ENCODE data around the gene ABCD3. TPM values are rescaled to one million over a fixed set of nuclear protein-coding genes. Genes with fewer than 3 reads are reported as not detected.

Gene ABCD3
- total RNA-seq, 1 experiment from 2014 or later, result 48.8 TPM

DNA sequence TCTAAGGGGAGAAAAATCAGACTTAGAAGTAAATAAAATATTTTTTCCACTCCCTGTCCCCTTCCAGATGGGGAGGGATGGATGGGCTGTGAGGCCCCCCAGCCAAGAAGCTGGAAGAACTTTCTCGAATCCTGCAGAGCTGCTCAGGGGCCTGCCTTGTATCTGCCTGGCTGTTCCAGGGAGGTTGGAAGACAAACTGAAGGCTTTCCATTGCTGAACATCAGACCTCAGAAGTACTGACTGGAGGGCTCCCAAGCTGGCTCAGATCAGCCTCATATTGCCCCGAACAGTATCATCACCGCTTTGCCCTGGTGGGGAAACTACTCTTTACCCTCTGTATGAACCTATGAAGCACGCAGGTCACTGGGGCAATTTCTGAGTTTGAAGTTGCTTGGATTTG is 135.7 kb downstream of the ABCD3 start:
- CTCF ChIA-PET, result no interaction called here
- no peak overlapping the region for H3K9ac ChIP-seq (ENCODE audit: low read length)
- no peaks in the 10 kb centered on the region for H4K20me1 ChIP-seq (ENCODE audit: insufficient read depth)
- peaks cover 3 to 33% of the 10 kb centered on the region in 2 experiments; a peak in 3 of 4 replicates for H3K4me1 ChIP-seq (ENCODE audit: control insufficient read depth in 1 of 2, insufficient read depth in 2 of 2, low read length in 2 of 2)
- peak overlapping the region; percentile 38 for H2AFZ ChIP-seq (ENCODE audit: low read depth, low read length, poor library complexity, severe bottlenecking)
- no peak for TF ChIP-seq FOSL1 (IDR thresholded peaks at IDR 0.05; ENCODE audit: low read depth)
- TF ChIP-seq EGR1 (IDR thresholded peaks at IDR 0.05; ENCODE audit: low read depth), result no peak
- TF ChIP-seq, protein P1, sequence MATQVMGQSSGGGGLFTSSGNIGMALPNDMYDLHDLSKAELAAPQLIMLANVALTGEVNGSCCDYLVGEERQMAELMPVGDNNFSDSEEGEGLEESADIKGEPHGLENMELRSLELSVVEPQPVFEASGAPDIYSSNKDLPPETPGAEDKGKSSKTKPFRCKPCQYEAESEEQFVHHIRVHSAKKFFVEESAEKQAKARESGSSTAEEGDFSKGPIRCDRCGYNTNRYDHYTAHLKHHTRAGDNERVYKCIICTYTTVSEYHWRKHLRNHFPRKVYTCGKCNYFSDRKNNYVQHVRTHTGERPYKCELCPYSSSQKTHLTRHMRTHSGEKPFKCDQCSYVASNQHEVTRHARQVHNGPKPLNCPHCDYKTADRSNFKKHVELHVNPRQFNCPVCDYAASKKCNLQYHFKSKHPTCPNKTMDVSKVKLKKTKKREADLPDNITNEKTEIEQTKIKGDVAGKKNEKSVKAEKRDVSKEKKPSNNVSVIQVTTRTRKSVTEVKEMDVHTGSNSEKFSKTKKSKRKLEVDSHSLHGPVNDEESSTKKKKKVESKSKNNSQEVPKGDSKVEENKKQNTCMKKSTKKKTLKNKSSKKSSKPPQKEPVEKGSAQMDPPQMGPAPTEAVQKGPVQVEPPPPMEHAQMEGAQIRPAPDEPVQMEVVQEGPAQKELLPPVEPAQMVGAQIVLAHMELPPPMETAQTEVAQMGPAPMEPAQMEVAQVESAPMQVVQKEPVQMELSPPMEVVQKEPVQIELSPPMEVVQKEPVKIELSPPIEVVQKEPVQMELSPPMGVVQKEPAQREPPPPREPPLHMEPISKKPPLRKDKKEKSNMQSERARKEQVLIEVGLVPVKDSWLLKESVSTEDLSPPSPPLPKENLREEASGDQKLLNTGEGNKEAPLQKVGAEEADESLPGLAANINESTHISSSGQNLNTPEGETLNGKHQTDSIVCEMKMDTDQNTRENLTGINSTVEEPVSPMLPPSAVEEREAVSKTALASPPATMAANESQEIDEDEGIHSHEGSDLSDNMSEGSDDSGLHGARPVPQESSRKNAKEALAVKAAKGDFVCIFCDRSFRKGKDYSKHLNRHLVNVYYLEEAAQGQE (IDR thresholded peaks at IDR 0.05; ENCODE audit: low read depth), result no peak
- no peak for TF ChIP-seq SIN3A (IDR thresholded peaks at IDR 0.05; ENCODE audit: low read depth)
- no peak overlapping the region for H3K27ac ChIP-seq (ENCODE audit: low read depth, low read length)
- intact Hi-C loops (cut with micrococcal nuclease), result no loop called here
- H3K9me3 ChIP-seq (ENCODE audit: control insufficient read depth in 1 of 2, insufficient read depth in 1 of 2, low read depth in 1 of 2, low read length in 2 of 2), result no peaks in the 10 kb centered on the region
- no peak overlapping the region for H3K4me3 ChIP-seq (replicated peaks in 1 of 2; ENCODE audit: low read depth in 1 of 2, low read length in 2 of 2)
- ATAC-seq (no peak), DNase-seq (ENCODE audit: low read depth, low spot score) (no peak)
- H3K79me2 ChIP-seq (ENCODE audit: insufficient read depth, low read length), result no peaks in the 10 kb centered on the region
- POLR2A ChIA-PET, result no interaction called here
- H3K27me3 ChIP-seq (ENCODE audit: insufficient read depth, low read length), result no peaks in the 10 kb centered on the region
- BruUV-seq (replicated peaks), result no TSS peak
- RAD21 ChIA-PET (ENCODE audit: low non-redundant PET in 1 of 2, low total read pairs in 2 of 2, uncharacterized antibody in 2 of 2, unreplicated experiment in 2 of 2), result no interaction called here
- no peaks in the 10 kb centered on the region for H3K9me2 ChIP-seq (ENCODE audit: insufficient read depth)
- H3K36me3 ChIP-seq (ENCODE audit: control insufficient read depth in 1 of 2, insufficient read depth in 2 of 2, low read length in 2 of 2), result no peaks in the 10 kb centered on the region
- H3K4me2 ChIP-seq (ENCODE audit: low read length), result no peak overlapping the region

DNA sequence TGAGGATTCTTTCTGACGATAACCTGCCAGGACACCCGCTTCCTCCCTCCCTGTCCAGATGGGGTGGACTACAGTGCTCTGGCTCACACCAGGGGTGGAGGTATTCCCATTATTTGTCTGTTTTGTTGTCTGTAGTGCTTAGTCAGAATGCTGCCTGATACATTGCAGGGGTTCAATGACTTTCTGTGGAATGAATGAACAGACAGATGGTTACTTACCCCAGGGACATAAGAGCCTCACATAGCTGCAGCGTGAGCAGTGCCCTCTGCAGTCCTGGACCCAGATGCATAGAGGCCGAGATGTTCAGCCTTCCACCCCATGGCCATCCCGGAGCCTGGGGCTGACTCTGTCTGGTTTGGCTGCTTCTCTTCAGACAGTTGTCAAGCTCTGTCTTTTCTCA is 136.4 kb downstream of the ABCD3 start:
- intact Hi-C loops (cut with micrococcal nuclease), result no loop called here
- H3K36me3 ChIP-seq (ENCODE audit: control insufficient read depth in 1 of 2, insufficient read depth in 2 of 2, low read length in 2 of 2), result no peaks in the 10 kb centered on the region
- H3K27ac ChIP-seq (ENCODE audit: low read depth, low read length), result no peak overlapping the region
- no peak for TF ChIP-seq EZH2phosphoT487 (IDR thresholded peaks at IDR 0.05; ENCODE audit: borderline replicate concordance)
- TF ChIP-seq SIN3A (IDR thresholded peaks at IDR 0.05; ENCODE audit: low read depth), result no peak
- ATAC-seq, result no peak
- H3K9ac ChIP-seq (ENCODE audit: low read length), result no peak overlapping the region
- BruUV-seq (replicated peaks), result no TSS peak
- no peak overlapping the region for H2AFZ ChIP-seq (ENCODE audit: low read depth, low read length, poor library complexity, severe bottlenecking)
- no peaks in the 10 kb centered on the region for H3K79me2 ChIP-seq (ENCODE audit: insufficient read depth, low read length)
- CTCF ChIA-PET, result no interaction called here
- no peak overlapping the region for H3K4me2 ChIP-seq (ENCODE audit: low read length)
- H4K20me1 ChIP-seq (ENCODE audit: insufficient read depth), result no peaks in the 10 kb centered on the region
- H3K27me3 ChIP-seq (ENCODE audit: insufficient read depth, low read length), result no peaks in the 10 kb centered on the region
- H3K9me3 ChIP-seq (ENCODE audit: control insufficient read depth in 1 of 2, insufficient read depth in 1 of 2, low read depth in 1 of 2, low read length in 2 of 2), result no peaks in the 10 kb centered on the region
- RAD21 ChIA-PET (ENCODE audit: low non-redundant PET in 1 of 2, low total read pairs in 2 of 2, uncharacterized antibody in 2 of 2, unreplicated experiment in 2 of 2), result no interaction called here
- DNase-seq (ENCODE audit: low read depth, low spot score), result no peak
- POLR2A ChIA-PET, result no interaction called here
- H3K4me3 ChIP-seq (replicated peaks in 1 of 2; ENCODE audit: low read depth in 1 of 2, low read length in 2 of 2), result no peak overlapping the region
- H3K4me1 ChIP-seq (ENCODE audit: control insufficient read depth in 1 of 2, insufficient read depth in 2 of 2, low read length in 2 of 2), result peaks cover 3 to 33% of the 10 kb centered on the region in 2 experiments; a peak in 3 of 4 replicates
- no peaks in the 10 kb centered on the region for H3K9me2 ChIP-seq (ENCODE audit: insufficient read depth)
